Coronary artery (tissue), 2 donors: ENCODE measurements around the gene GRK5.
"Not testable (repeated sequence)": the region's sequence is repeated elsewhere in the genome, so short reads cannot be mapped to it uniquely, and the experiment has no call there.

Experiments
- DNase-seq: peaks from one replicate; pipeline ENCODE4 v3.0.0-alpha.2; 2017; ENCODE audit warnings: low spot score
- H3K27ac ChIP-seq, 2 donors: fragments of 200-600 bp; sonication (generic); one replicate each; pipeline ENCODE4 v1.5.1; 2016 to 2019
- H3K4me3 ChIP-seq: fragments of 200-600 bp; sonication (generic); 2 replicates; pipeline ENCODE4 v1.5.1; 2016; ENCODE audit warnings: mild to moderate bottlenecking, moderate library complexity
- TF ChIP-seq, protein P1 (sequence below): fragments of 200-600 bp; sonication (generic); IDR thresholded peaks from one replicate; pipeline ENCODE4 v1.5.1; 2019; ENCODE audit warnings: antibody characterized with exemption

The GRK5 gene

DNA sequence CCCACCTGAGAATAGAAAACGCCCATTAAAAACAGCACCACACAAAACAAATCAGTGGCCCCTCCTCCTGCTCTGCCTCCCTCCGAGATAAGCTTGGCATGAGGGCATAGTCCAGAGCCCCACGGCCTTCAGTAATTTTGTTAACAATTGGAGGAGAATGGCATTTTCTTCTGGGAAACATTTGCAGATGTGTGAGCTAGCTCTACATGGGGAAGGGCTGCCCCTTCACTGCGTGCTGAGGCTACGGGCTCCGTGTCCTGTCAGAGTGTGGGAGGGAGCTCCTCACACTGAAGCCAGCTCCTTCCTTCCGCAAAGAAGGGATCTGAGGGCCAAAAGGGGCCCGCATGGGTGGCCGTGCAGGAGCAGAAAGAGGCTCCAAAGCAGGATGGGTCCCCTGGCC is 15.2 kb downstream of the GRK5 start:
- DNase-seq: no peak
- TF ChIP-seq, protein P1, sequence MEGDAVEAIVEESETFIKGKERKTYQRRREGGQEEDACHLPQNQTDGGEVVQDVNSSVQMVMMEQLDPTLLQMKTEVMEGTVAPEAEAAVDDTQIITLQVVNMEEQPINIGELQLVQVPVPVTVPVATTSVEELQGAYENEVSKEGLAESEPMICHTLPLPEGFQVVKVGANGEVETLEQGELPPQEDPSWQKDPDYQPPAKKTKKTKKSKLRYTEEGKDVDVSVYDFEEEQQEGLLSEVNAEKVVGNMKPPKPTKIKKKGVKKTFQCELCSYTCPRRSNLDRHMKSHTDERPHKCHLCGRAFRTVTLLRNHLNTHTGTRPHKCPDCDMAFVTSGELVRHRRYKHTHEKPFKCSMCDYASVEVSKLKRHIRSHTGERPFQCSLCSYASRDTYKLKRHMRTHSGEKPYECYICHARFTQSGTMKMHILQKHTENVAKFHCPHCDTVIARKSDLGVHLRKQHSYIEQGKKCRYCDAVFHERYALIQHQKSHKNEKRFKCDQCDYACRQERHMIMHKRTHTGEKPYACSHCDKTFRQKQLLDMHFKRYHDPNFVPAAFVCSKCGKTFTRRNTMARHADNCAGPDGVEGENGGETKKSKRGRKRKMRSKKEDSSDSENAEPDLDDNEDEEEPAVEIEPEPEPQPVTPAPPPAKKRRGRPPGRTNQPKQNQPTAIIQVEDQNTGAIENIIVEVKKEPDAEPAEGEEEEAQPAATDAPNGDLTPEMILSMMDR: no peak
- Histone ChIP-seq H3K4me3 (peak overlapping the region; percentile 28), H3K27ac (peak overlapping the region; percentile 69 to 83)

DNA sequence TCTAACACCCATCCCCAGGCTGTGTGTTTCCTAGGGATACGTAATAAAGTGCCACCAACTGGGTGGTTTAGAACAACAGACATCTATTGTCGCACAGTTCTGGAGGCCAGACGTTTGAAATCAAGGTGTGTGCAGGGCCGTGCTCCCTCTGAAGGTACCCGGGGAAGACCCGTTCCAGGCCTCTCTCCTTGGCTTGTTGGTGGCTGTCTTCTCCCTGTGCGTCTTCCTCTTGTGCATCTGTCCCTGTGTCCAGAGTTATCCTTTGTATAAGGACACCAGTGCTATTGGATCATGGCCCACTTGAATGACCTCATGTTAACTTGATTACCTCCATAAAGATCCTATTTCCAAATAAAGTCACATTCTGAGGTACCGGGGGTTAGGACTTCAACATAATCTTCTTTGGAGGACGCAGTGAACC is 15.6 kb downstream of the GRK5 start:
- Histone ChIP-seq H3K27ac (peak overlapping the region; percentile 69 to 83), H3K4me3 (peak overlapping the region; percentile 28)
- TF ChIP-seq, protein P1: no peak
- no peak for DNase-seq

DNA sequence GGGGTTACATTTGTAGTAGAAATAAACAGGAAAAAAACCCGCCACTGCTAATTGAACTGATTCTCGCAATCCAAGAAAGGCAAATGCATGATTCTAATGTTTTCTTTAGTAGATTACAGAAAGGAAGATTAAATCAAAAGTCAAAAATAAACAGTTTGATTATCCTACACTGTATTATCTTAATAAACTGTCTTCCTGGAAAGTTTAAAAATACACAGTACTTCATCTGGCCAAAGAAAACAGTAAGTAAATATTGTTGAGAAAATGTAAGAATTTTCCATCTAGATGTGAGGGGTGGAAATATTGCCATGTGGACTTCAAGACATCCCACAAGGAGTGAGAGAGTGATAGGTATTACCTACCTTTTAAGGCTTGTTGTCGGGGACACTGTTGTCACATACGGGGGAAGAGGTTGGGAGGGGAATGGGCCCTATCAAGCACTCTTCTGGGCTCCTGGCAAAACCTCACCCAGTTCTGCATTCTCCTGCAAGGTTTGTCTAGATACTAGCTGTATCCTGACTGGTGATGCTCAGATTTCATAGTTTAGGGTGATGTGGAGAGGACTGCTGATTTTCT is 17.8 kb downstream of the GRK5 start:
- no peak for DNase-seq
- H3K27ac ChIP-seq: peak overlapping the region in 1 of 2 donors; percentile 70
- no peak overlapping the region for H3K4me3 ChIP-seq
- TF ChIP-seq, protein P1: no peak

DNA sequence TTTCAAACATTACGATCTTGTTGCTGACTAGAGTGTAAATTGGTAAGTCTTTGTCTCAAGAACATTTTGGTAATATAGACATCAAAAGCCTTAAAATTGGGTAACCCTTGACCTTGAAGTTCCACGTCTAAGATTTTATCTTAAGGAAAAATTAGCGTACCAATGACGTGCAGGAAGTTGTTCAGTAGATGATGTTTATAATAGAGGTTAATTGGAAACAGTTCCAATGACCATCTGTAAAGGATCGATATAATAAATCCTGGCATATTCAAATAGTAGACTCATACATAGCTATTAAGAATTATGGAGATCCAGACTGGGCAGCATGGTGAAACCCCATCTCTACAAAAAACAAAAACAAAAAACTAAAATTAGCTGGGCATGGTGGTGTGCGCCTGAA is 20.5 kb downstream of the GRK5 start:
- Histone ChIP-seq H3K27ac (no peak overlapping the region), H3K4me3 (no peak overlapping the region)
- TF ChIP-seq, protein P1: no peak
- DNase-seq: no peak

DNA sequence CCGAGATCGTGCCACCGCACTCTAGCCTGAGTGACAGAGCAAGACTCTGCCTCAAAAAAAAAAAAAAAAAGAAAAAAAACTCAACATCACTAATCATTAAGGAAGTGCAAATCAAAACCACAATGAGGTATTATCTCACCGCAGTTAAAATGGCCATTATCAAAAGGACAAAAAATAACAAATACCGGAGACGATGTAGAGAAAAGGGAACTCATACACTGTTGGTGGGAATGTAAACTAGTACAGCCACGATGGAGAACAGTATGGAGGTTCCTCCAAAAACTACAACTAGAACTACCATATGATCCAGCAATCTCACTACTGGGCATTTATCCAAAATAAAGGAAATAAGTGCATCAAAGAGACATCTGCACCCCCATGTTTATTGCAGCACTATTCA is 24.3 kb downstream of the GRK5 start:
- no peak overlapping the region for H3K4me3 ChIP-seq

DNA sequence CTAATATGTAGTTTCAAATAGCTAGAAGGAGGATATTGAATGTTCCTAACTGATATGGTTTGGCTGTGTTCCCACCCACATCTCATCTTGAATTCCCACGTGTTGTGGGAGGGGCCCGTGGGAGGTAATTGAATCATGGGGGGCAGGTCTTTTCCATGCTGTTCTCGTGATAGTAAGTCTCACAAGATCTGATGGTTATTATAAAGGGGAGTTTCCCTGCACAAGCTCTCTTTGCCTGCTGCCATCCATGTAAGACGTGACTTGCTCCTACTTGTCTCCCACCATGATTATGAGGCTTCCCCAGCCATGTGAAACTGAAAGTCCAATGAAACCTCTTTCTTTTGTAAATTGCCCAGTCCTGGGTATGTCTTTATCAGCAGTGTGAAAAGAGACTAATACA is 25.1 kb downstream of the GRK5 start:
- not testable (repeated sequence) for H3K4me3 ChIP-seq, DNase-seq
- H3K27ac ChIP-seq: peak overlapping the region in 1 of 2 donors; percentile 13

More for the DNA sequence above, 24.3 kb downstream of the GRK5 start:
- no peak overlapping the region for H3K27ac ChIP-seq
- TF ChIP-seq, protein P1: no peak
- no peak for DNase-seq

DNA sequence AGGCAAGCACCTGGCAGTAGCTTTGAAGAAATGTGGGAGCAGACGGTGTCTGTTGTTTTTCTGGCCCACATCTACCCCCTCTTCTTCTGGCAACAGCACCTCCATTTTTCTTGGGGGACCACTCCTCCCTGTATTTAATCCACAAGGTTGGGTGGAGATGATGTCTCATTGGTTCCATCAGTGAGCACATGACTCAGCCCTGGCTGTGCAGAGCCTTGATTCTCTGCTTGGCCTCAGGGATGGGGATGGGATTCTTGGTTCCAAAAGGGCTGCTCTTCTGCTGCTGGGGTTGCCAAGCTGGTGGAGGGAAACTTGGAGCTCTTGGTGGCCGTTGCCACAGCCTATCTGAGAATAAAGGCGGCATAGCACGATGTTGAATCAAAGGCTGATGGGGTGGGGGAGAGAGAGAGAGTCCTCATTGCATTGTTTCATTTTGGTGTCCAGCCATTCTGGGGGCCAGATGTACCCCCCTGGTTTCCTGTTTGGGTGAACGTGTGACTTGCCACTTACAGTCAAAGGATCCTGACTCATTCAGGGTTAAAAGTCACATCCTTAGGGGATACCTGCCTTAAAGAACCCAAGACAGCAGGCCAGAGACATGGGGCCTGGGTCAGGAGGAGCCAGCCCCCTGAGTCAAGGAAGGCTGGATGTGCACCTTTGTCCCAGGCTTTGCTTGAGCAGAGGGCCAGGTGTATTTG is 25.9 kb downstream of the GRK5 start:
- H3K27ac ChIP-seq: peak overlapping the region in 1 of 2 donors; percentile 63
- DNase-seq: no peak

More for the DNA sequence above, 25.9 kb downstream of the GRK5 start:
- peak overlapping the region; percentile 0 for H3K4me3 ChIP-seq
- TF ChIP-seq, protein P1: no peak
